Measurements from ENCODE around the gene CCDC61. TPM values are rescaled to one million over a fixed set of nuclear protein-coding genes. Genes with fewer than 3 reads are reported as not detected.

CCDC61 gene
- total RNA-seq, 2 donors from 2014 or later: 14.7 to 16.9 TPM

DNA sequence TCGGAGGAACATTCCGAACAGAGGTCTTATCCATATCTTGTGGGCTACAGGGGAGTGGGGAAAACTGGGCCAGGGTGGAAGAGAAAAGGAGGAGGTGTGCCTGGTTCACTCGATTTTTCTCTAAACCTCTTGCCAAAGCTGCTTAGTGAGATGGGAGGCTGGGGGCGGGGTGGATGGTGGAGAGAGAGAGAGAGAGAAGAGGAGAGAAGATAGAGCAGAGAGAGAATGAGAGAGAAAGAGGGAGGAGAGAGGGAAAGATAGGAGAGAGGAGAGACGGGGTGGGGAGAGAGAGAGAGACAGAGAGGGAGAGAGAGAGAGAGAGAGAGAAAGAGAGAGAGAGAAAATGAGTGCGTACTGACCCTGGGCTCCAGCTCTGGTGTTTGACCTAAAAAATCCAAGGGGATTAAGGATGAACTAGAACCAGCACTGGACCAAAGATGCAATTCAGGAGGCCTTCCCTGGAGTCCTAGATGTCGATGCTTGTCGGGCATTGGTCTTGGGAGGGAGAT is 35.7 kb upstream of the CCDC61 start:
- no peaks in the 10 kb centered on the region for H3K27me3 ChIP-seq (replicated peaks; ENCODE audit: insufficient read depth)

DNA sequence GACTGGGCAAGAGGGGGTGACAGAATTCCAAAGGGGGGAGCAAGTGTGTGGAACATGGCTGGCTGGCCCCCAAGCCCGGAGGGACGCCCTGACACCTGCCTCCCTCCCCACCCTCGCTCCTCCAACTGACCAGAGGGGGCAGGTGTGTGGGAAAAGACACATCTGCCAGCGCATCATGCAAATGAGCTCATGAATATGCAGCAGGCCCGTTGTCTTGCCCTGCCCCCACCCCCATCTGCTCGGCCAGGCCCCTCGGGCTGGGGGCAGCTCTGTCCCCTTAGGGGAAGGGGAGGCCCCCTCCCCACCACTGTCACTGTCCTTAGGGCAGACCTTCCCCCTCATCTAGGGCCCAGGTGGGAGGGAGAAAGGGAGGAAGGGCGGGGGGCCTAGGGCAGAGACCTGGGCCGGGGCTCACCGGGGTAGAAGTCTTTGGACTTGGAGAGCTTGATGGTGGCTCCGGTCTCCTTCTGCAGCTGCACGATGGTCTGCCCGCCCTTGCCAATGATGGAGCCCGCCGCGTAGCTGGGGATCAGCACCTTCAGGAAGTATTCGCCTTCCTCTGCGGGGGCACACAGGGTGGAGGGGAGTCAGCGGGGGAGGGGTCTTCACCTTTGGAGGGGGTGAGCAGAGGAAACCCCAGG is 34.6 kb upstream of the CCDC61 start:
- Histone ChIP-seq H3K4me3 (no peak overlapping the region), H3K4me1 (ENCODE audit: control insufficient read depth in 1 of 2, low read depth in 2 of 2) (no peaks in the 10 kb centered on the region), H3K36me3 (no peaks in the 10 kb centered on the region), H3K9me3 (no peaks in the 10 kb centered on the region), H3K27ac (no peak overlapping the region), H3K27me3 (replicated peaks; ENCODE audit: insufficient read depth) (no peaks in the 10 kb centered on the region)
- no peak for ATAC-seq (ENCODE audit: insufficient number of reproducible peaks, low FRiP score, low read depth)
- no peak for DNase-seq (ENCODE audit: low spot score)
- TF ChIP-seq, protein P1, sequence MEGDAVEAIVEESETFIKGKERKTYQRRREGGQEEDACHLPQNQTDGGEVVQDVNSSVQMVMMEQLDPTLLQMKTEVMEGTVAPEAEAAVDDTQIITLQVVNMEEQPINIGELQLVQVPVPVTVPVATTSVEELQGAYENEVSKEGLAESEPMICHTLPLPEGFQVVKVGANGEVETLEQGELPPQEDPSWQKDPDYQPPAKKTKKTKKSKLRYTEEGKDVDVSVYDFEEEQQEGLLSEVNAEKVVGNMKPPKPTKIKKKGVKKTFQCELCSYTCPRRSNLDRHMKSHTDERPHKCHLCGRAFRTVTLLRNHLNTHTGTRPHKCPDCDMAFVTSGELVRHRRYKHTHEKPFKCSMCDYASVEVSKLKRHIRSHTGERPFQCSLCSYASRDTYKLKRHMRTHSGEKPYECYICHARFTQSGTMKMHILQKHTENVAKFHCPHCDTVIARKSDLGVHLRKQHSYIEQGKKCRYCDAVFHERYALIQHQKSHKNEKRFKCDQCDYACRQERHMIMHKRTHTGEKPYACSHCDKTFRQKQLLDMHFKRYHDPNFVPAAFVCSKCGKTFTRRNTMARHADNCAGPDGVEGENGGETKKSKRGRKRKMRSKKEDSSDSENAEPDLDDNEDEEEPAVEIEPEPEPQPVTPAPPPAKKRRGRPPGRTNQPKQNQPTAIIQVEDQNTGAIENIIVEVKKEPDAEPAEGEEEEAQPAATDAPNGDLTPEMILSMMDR (IDR thresholded peaks at IDR 0.05): no peak

More for the DNA sequence above, 35.7 kb upstream of the CCDC61 start:
- Histone ChIP-seq H3K4me3 (no peak overlapping the region), H3K4me1 (ENCODE audit: control insufficient read depth in 1 of 2, low read depth in 2 of 2) (no peaks in the 10 kb centered on the region), H3K36me3 (no peaks in the 10 kb centered on the region), H3K9me3 (no peaks in the 10 kb centered on the region), H3K27ac (no peak overlapping the region)
- DNase-seq (ENCODE audit: low spot score) (no peak), ATAC-seq (ENCODE audit: insufficient number of reproducible peaks, low FRiP score, low read depth) (no peak)
- TF ChIP-seq, protein P1 (IDR thresholded peaks at IDR 0.05): no peak

DNA sequence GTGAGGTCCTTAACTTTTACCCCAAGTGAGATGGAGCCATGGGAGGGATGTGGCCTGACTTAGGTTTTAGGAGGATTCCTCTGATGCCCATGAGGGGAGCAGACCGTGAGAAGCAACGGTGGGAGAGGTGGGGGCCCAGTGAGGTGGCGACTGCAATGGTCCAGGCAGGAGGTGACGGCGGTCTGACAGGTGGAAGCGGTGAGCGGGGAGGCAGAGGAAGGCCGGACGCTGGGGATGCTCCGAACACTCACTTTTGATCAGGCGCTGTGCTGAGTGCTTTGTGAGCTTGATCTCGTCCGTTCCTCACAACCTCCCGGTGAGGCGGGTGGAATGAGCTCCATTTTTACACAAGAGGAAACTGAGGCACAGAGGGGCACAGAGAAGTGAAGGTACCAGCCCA is 33.2 kb upstream of the CCDC61 start:
- DNase-seq (ENCODE audit: low spot score) (no peak), ATAC-seq (ENCODE audit: insufficient number of reproducible peaks, low FRiP score, low read depth) (no peak)
- H3K4me3 ChIP-seq: no peak overlapping the region
- no peaks in the 10 kb centered on the region for H3K9me3 ChIP-seq
- TF ChIP-seq, protein P1 (IDR thresholded peaks at IDR 0.05): no peak
- H3K4me1 ChIP-seq (ENCODE audit: control insufficient read depth in 1 of 2, low read depth in 2 of 2): no peaks in the 10 kb centered on the region
- no peak overlapping the region for H3K27ac ChIP-seq
- H3K27me3 ChIP-seq (replicated peaks; ENCODE audit: insufficient read depth): no peaks in the 10 kb centered on the region
- no peaks in the 10 kb centered on the region for H3K36me3 ChIP-seq

DNA sequence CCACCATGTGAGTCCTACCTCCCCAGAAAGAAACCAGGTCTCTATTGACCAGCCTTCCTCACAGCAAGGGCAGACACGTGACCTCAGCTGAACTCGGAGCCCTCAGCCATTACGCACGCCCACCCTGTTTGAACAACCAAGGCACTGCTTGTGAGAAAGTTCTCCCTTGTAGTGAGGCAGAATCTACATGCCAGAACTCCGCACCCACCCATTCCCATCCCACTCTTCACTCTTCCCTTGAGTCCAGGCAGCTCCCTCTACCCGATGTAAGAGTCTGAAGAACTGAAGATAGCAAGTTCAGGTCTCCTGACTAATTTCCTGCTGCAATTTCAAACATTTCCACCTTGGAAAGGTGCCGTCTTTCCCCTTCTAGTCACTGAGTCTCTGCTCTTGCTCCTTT is 28.0 kb upstream of the CCDC61 start:
- Histone ChIP-seq H3K27ac (no peak overlapping the region), H3K4me3 (no peak overlapping the region), H3K36me3 (no peaks in the 10 kb centered on the region), H3K4me1 (ENCODE audit: control insufficient read depth in 1 of 2, low read depth in 2 of 2) (no peaks in the 10 kb centered on the region), H3K9me3 (no peaks in the 10 kb centered on the region), H3K27me3 (replicated peaks; ENCODE audit: insufficient read depth) (peaks cover 1% of the 10 kb centered on the region)
- TF ChIP-seq, protein P1 (IDR thresholded peaks at IDR 0.05): no peak
- ATAC-seq (ENCODE audit: insufficient number of reproducible peaks, low FRiP score, low read depth): no peak
- DNase-seq (ENCODE audit: low spot score): no peak

DNA sequence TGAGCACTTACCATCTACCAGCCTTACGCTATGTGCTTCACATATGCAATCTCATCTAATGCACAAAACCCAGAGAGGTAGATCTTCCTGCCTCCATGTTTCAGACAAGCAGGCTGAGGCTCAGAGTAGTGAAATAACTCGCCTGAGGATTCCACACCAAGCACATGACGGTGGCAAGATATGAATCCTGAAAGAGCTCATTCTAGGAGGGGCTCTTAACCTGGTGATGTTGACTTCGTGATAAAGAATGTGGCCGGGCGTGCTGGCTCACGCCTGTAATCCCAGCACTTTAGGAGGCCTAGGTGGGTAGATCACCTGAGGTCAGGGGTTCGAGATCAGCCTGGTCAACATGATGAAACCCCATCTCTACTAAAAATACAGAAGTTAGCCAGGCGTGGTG is 26.6 kb upstream of the CCDC61 start:
- H3K27me3 ChIP-seq (replicated peaks; ENCODE audit: insufficient read depth): peaks cover 5% of the 10 kb centered on the region
- TF ChIP-seq, protein P1 (IDR thresholded peaks at IDR 0.05): no peak

More for the DNA sequence above, 26.6 kb upstream of the CCDC61 start:
- Histone ChIP-seq H3K36me3 (no peaks in the 10 kb centered on the region), H3K4me3 (no peak overlapping the region), H3K27ac (no peak overlapping the region), H3K4me1 (ENCODE audit: control insufficient read depth in 1 of 2, low read depth in 2 of 2) (no peaks in the 10 kb centered on the region), H3K9me3 (no peaks in the 10 kb centered on the region)
- DNase-seq (ENCODE audit: low spot score) (no peak), ATAC-seq (ENCODE audit: insufficient number of reproducible peaks, low FRiP score, low read depth) (no peak)

Measured in thoracic aorta (tissue), 2 donors.